ENCODE results near the gene RAPGEF3. TPM values are rescaled to one million over a fixed set of nuclear protein-coding genes. Genes with fewer than 3 reads are reported as not detected.

Gene RAPGEF3
- total and polyA plus RNA-seq, 9 of the 15 experiments (the other 6 are each of a cell fraction or from before 2014, with no cell fraction given) = 0.03 to 0.78 (median 0.37) TPM; not detected in 1

DNA sequence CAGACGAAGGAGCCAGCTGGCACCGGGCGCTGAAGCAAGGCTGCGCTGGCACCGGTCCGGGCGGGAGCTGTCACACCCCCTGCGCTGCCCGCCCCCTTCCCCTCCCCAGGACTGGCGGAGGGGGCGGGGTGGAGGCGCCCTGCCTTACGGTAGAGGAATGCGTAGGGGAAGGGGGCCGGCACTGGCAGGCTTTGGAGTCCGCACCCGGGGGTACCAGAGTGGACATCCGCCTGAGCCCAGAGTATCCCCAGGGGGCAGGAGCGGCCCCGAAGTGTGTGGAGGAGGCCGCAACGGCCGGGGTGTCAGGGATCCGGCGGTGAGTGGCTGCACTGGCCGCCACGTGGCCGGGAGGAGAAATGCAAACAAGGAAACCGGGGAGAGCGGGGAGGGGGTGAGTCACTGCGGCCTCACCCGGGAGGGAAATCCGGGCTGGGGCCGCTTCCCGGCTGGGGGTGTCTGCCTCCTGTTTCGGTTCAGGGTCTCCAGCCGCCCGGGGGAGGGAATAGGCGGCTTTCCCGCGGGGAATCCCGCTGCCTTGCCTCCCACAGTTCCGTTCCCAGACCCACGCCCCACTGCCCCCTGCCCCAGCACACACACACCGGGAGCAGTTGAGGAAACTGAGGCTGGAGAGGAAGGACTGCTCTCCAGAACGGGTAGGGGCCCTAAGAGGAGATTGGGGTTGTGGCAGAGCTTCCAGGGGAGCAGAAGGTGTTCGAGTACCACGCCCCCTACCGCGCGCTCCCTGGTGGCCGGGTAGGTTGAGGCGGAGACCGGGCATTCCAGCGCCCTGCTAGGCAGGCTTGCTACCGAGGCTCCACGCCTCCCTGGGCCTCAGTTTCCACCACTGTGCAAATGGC, at the start of gene RAPGEF3 (continued):
- TF ChIP-seq, protein P1, sequence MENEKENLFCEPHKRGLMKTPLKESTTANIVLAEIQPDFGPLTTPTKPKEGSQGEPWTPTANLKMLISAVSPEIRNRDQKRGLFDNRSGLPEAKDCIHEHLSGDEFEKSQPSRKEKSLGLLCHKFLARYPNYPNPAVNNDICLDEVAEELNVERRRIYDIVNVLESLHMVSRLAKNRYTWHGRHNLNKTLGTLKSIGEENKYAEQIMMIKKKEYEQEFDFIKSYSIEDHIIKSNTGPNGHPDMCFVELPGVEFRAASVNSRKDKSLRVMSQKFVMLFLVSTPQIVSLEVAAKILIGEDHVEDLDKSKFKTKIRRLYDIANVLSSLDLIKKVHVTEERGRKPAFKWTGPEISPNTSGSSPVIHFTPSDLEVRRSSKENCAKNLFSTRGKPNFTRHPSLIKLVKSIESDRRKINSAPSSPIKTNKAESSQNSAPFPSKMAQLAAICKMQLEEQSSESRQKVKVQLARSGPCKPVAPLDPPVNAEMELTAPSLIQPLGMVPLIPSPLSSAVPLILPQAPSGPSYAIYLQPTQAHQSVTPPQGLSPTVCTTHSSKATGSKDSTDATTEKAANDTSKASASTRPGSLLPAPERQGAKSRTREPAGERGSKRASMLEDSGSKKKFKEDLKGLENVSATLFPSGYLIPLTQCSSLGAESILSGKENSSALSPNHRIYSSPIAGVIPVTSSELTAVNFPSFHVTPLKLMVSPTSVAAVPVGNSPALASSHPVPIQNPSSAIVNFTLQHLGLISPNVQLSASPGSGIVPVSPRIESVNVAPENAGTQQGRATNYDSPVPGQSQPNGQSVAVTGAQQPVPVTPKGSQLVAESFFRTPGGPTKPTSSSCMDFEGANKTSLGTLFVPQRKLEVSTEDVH (IDR thresholded peaks at IDR 0.05; ENCODE audit: low read depth, partially characterized antibody) = no peak
- TF ChIP-seq CBX1 (IDR thresholded peaks at IDR 0.05; ENCODE audit: low read depth) (no peak), THAP7 (CRISPR knock-in tag; IDR thresholded peaks at IDR 0.05) (0 out of 2 replicates have a peak, but pooled peaks have one; percentile 49), KAT7 (CRISPR knock-in tag; IDR thresholded peaks at IDR 0.05; ENCODE audit: borderline replicate concordance) (0 out of 2 replicates have a peak, but pooled peaks have one; percentile 42), TAF1 (IDR thresholded peaks at IDR 0.05; ENCODE audit: control insufficient read depth, extremely low read depth, insufficient read depth, low read length, severe bottlenecking) (peak; percentile 14), FOSL1 (tag; conservative IDR thresholded peaks at IDR 0.05) (peak; percentile 92), MECOM (CRISPR knock-in tag; IDR thresholded peaks at IDR 0.05) (no peak), ELF4 (CRISPR knock-in tag; IDR thresholded peaks at IDR 0.05) (no peak), NR2F6 (CRISPR knock-in tag; IDR thresholded peaks at IDR 0.05) (no peak), KDM5B (IDR thresholded peaks at IDR 0.05; ENCODE audit: insufficient replicate concordance, low read depth, low read length) (no peak), HDAC1 (IDR thresholded peaks at IDR 0.05) (peak in 1 of 2 experiments; percentile 93; a peak in 2 of 4 replicates), ZBTB33 (CRISPR knock-in tag; IDR thresholded peaks at IDR 0.05) (0 out of 2 replicates have a peak, but pooled peaks have one; percentile 25), GATAD2A (IDR thresholded peaks at IDR 0.05) (no peak), DLX4 (CRISPR knock-in tag; IDR thresholded peaks at IDR 0.05) (no peak), RBFOX2 (IDR thresholded peaks at IDR 0.05; ENCODE audit: low read depth, low read length) (peak; percentile 82), NFXL1 (CRISPR knock-in tag; IDR thresholded peaks at IDR 0.05) (no peak), GTF2A2 (tag; IDR thresholded peaks at IDR 0.05) (no peak), LCOR (CRISPR knock-in tag; IDR thresholded peaks at IDR 0.05) (peak; percentile 60; the same call in 1 of the 2 replicates), JUN (IDR thresholded peaks at IDR 0.05; ENCODE audit: borderline replicate concordance, low read depth, low read length) (peak; percentile 80; the same call in 1 of the 2 replicates), JUN (CRISPR knock-in tag; IDR thresholded peaks at IDR 0.05; ENCODE audit: borderline replicate concordance) (no peak), HMGN3 (IDR thresholded peaks at IDR 0.05; ENCODE audit: borderline replicate concordance, extremely low read depth, insufficient read length, low read depth, low read length) (peak; percentile 74), RB1 (IDR thresholded peaks at IDR 0.05; ENCODE audit: low read depth) (peak; percentile 35; the same call in 1 of the 2 replicates)
